Colonic mucosa (tissue), 4 donors: ENCODE measurements around the gene LARGE1. TPM values are rescaled to one million over a fixed set of nuclear protein-coding genes. Genes with fewer than 3 reads are reported as not detected.

Source experiments
- DNase-seq: peaks from one replicate; pipeline ENCODE4 v3.0.0-alpha.2; 2020
- H3K27ac ChIP-seq: fragments of 200-600 bp; one replicate; pipeline ENCODE4 v1.8.0; 2021
- H3K27me3 ChIP-seq: fragments of 200-600 bp; one replicate; pipeline ENCODE4 v1.8.0; 2021
- H3K36me3 ChIP-seq: fragments of 200-600 bp; one replicate; pipeline ENCODE4 v1.8.0; 2021
- H3K4me1 ChIP-seq: fragments of 200-600 bp; one replicate; pipeline ENCODE4 v1.8.0; 2021; ENCODE audit warnings: mild to moderate bottlenecking
- H3K4me3 ChIP-seq: fragments of 200-600 bp; one replicate; pipeline ENCODE4 v1.8.0; 2021
- H3K9ac ChIP-seq, 2 donors: one replicate each; pipeline ENCODE4 v1.7.0; 2013; ENCODE audit warnings: control low read depth in 2 of 2, low read depth in 2 of 2, low read length in 2 of 2
- H3K9me3 ChIP-seq: fragments of 200-600 bp; one replicate; pipeline ENCODE4 v1.8.0; 2021
- intact Hi-C: fragments of 100-400 bp; cut with DNase I; formaldehyde crosslinking; loops from one replicate; pipeline ENCODE4 v1.14.1; 2022
- total RNA-seq, 2 donors: library from RNA; stranded (reverse); fragmentation: NEBNext Ultra II Directional in 1 of 2; extraction: Animal tissue kit (Norgen Biotek cat#: 25700) in 1 of 2; gene quantifications; one replicate each; pipeline ENCODE4 v1.2.1, GENCODE V29; 2021
- TF ChIP-seq, protein P1 (sequence below): fragments of 200-600 bp; IDR thresholded peaks from one replicate; pipeline ENCODE4 v1.8.0; 2022; ENCODE audit warnings: antibody characterized with exemption, mild to moderate bottlenecking
- donor health status: healthy.
- donor health status: DM: no; HTN: no; CAD: no.
- donor health status: DM: no; HTN: no; CAD: no.

Gene LARGE1
- total RNA-seq, 2 donors from 2014 or later = 45.2 to 46.5 TPM

DNA sequence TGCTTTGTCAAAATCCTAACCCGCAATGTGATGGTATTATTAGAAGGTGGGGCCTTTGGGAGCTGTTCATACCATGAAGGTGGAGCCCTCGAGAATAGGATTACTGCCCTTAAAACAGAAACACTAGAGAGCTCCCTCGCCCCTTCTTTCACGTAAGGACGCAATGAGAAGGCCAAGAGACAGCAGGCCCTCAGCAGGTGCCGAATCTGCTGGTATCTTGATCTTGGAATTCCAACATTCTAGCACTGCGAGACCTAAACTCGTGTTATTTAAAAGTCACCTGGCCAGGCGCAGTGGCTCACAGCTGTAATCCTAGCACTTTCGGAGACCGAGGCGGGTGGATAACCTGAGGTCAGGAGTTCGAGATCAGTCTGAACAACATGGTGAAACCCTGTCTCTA is 33.1 kb downstream of the LARGE1 start:
- TF ChIP-seq, protein P1, sequence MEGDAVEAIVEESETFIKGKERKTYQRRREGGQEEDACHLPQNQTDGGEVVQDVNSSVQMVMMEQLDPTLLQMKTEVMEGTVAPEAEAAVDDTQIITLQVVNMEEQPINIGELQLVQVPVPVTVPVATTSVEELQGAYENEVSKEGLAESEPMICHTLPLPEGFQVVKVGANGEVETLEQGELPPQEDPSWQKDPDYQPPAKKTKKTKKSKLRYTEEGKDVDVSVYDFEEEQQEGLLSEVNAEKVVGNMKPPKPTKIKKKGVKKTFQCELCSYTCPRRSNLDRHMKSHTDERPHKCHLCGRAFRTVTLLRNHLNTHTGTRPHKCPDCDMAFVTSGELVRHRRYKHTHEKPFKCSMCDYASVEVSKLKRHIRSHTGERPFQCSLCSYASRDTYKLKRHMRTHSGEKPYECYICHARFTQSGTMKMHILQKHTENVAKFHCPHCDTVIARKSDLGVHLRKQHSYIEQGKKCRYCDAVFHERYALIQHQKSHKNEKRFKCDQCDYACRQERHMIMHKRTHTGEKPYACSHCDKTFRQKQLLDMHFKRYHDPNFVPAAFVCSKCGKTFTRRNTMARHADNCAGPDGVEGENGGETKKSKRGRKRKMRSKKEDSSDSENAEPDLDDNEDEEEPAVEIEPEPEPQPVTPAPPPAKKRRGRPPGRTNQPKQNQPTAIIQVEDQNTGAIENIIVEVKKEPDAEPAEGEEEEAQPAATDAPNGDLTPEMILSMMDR = no peak
- Histone ChIP-seq H3K27ac (no peak overlapping the region), H3K4me3 (no peak overlapping the region), H3K4me1 (no peaks in the 10 kb centered on the region), H3K9me3 (no peaks in the 10 kb centered on the region), H3K27me3 (no peaks in the 10 kb centered on the region), H3K9ac (no peak overlapping the region), H3K36me3 (no peaks in the 10 kb centered on the region)
- no peak for DNase-seq
- intact Hi-C loops = no loop called here

- intact Hi-C loops = no loop called here
- H3K9ac ChIP-seq = no peak overlapping the region
- TF ChIP-seq, protein P1 = no peak
- no peaks in the 10 kb centered on the region for H3K4me1 ChIP-seq
- H3K4me3 ChIP-seq = no peak overlapping the region
- no peak for DNase-seq
- no peaks in the 10 kb centered on the region for H3K27me3 ChIP-seq
- no peaks in the 10 kb centered on the region for H3K9me3 ChIP-seq
- H3K27ac ChIP-seq = no peak overlapping the region
- no peaks in the 10 kb centered on the region for H3K36me3 ChIP-seq
Observed at GRCh38 chr22:33886696-33887095, 33.6 kb downstream of the LARGE1 start.

GRCh38 chr22:33884829-33885228 is 35.4 kb downstream of the LARGE1 start:
- Histone ChIP-seq H3K27me3 (no peaks in the 10 kb centered on the region), H3K9me3 (no peaks in the 10 kb centered on the region), H3K4me3 (no peak overlapping the region), H3K4me1 (no peaks in the 10 kb centered on the region), H3K36me3 (no peaks in the 10 kb centered on the region), H3K27ac (no peak overlapping the region), H3K9ac (no peak overlapping the region)
- intact Hi-C loops = no loop called here
- TF ChIP-seq, protein P1 = no peak
- DNase-seq = no peak

DNA sequence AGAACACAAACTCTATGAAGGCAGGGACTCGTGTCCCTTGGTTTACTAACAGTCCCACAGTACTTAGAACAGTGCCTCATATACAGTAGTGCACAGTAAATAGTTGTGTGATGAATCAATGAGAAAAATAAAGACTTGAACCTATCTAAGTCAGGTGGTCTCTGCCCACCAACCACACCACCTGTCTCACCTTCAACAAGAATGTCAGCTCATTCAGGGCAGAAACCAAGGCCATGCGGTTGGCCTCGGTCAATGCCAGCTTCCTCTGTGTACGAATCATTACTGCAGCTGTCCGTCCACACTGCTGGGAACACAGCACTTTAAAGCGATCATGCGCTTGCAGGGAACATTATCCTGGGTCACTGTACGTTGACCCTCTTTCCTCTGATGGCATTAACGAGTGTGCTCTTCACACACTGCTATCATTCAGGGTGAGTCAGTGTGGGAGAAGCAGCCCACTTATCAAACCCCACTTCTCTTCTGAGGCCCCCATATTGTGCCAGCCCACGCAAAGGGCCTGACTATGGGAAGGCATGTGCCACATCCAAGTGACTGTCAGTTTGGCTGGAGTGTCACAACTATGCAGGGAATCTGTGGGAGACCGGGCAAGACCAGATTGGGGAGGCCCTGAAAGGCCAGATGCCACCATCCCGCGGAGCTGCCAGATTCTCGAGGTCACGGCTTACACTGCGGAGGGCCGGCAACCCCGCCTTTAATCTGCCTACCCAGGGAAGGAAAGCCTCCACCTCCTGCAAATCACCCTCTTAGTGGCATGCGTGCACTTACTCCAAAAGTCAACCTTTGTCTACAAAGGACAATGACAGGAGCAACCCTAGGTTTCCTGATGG is 36.1 kb downstream of the LARGE1 start:
- H3K27ac ChIP-seq = no peak overlapping the region
- DNase-seq = no peak
- TF ChIP-seq, protein P1 = no peak

DNA sequence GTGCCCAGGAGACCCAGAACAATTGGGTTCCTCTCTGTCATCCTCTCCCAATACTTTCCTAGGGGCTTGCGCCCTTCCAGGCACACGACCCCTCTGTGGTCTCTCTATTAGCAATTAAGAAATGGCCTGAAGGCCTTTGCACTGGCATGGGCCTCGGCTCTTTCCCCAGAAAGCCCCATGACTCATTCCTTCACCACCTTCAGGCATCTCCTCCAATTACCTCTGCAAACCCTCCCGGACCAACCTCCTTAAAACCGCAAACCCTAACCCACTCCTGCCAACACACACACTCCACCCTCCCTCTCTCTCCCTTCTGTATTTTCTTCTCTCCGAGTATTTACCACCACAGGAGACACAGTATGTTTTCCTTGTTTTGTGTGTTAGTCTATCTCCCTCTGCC is 36.7 kb downstream of the LARGE1 start:
- intact Hi-C loops = no loop called here
- no peak overlapping the region for H3K4me3 ChIP-seq
- TF ChIP-seq, protein P1 = no peak

More for the DNA sequence above, 36.1 kb downstream of the LARGE1 start:
- H3K4me3 ChIP-seq = no peak overlapping the region
- no peaks in the 10 kb centered on the region for H3K36me3 ChIP-seq
- H3K4me1 ChIP-seq = no peaks in the 10 kb centered on the region
- intact Hi-C loops = no loop called here
- H3K9ac ChIP-seq = no peak overlapping the region
- no peaks in the 10 kb centered on the region for H3K9me3 ChIP-seq
- H3K27me3 ChIP-seq = no peaks in the 10 kb centered on the region

More for the DNA sequence above, 36.7 kb downstream of the LARGE1 start:
- Histone ChIP-seq H3K4me1 (no peaks in the 10 kb centered on the region), H3K27me3 (no peaks in the 10 kb centered on the region), H3K9ac (no peak overlapping the region), H3K36me3 (no peaks in the 10 kb centered on the region), H3K9me3 (no peaks in the 10 kb centered on the region), H3K27ac (no peak overlapping the region)
- DNase-seq = no peak
